GM18499 (cell line): Measurements from ENCODE around the gene UCHL5.

Source experiments
- ATAC-seq: cut with Tn5 transposase; IDR thresholded peaks from one replicate; pipeline ENCODE4 v1.9.1; 2021; ENCODE audit warnings: moderate number of reproducible peaks; ENCODE audit not compliant: insufficient read depth, unreplicated experiment

Gene UCHL5

DNA sequence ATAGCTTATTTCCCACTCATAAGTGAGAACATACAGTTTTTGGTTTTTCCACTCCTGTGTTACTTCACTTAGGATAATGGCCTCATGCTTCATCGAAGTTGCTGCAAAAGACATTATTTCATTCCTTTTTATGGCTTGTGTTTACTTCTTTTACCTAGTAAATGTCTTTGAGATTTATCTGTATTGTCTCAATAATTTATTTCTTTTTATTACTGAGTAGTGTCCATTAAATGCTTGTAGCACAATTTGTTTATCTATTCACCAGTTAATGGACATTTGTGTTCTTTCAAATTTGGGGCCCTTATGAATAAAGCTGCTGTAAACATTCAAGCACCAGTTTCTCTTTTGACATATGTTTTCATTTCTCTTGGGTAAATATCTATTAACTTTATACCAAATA lies 86.0 kb downstream of the UCHL5 start:
- ATAC-seq: no peak

DNA sequence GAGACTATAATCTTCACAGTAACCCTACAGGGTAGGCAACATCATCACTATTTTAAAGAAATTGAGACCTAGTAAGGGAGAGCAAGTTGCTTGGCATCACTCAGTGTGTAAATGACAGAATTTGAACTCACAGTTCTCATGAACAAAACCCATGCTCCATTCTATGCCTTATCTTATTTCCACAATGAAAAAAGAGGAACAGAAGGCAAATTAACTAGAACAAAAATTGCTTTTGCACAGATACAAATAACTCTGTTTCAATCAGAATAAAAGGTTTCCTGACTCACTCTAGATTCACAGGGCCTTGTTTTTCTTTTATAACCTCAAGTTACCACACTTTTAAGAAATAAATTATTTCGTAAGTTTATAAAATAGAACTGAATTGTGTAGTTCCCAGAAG lies 90.1 kb downstream of the UCHL5 start:
- ATAC-seq: no peak

DNA sequence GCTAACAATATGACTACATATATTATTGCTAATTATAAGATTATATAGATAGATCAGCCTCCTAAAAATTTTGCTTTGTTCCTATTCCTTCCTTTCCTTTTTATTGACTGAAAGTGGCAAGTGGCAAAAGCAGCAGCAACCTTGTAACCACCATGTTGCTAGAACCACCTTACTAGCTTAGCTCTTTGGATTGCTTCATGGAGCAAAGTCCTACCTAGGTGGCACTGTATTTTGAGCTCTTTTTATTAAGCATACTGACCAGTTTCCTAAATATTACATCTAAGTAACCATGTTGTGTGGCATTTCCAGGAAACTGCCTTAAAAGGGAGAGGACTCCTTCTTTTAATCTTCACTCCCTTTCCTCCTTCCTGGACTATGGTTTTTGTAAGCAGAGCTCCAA lies 90.8 kb downstream of the UCHL5 start:
- ATAC-seq: no peak

DNA sequence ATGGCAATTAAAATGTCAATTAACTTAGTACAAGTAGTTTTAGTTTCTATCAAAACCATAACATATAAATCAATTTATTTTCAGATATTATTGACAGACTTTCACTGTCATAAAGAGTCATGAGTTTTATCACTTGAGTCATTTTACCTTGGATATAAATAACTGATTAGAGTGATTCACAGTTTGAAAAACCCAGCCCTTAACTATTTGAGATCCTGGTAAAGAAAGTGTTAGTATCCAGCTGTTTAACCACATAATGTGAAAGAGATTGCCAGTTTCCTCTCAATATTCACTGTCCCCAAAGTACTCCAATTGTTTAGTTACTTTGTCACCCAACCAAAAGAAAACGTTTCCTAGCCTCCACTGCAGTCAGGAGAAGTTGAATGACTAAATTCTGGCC lies 91.3 kb downstream of the UCHL5 start:
- ATAC-seq: no peak

GRCh38 chr1:192967211-192967877 lies 91.8 kb downstream of the UCHL5 start:
- no peak for ATAC-seq

GRCh38 chr1:192966073-192966472 lies 93.1 kb downstream of the UCHL5 start:
- ATAC-seq: no peak

- no peak for ATAC-seq
These were observed 96.3 kb downstream of the UCHL5 start for GRCh38 chr1:192962901-192963300.
